Activated CD8-positive, alpha-beta memory T cell treated with anti-CD3 and anti-CD28 coated beads for 4 hours (primary cell): Measurements from ENCODE around the gene CACNG7.

ENCODE experiments used
- DNase-seq, 2 donors: peaks; one replicate each; pipeline ENCODE4 v3.0.0-alpha.2; 2020; ENCODE audit warnings: low read depth in 2 of 2

Gene CACNG7

DNA sequence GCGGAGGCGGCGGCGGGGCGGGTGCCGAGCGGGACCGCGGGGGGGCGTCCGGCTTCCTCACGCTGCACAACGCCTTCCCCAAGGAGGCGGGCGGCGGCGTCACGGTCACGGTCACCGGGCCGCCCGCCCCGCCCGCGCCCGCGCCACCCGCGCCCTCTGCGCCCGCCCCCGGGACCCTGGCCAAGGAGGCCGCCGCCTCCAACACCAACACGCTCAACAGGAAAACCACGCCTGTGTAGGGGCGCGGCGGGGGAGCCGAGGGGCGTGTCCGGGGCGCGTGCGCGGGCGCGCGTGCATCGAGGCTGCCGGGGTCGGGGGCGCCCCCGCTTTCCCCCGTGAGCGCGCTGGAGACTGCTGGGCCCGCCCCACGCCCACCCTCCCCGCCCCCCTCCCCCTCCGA, 73.5 kb downstream of the CACNG7 start:
- no peak for DNase-seq

GRCh38 chr19:53983457-53984289, 74.6 kb downstream of the CACNG7 start:
- no peak for DNase-seq

DNA sequence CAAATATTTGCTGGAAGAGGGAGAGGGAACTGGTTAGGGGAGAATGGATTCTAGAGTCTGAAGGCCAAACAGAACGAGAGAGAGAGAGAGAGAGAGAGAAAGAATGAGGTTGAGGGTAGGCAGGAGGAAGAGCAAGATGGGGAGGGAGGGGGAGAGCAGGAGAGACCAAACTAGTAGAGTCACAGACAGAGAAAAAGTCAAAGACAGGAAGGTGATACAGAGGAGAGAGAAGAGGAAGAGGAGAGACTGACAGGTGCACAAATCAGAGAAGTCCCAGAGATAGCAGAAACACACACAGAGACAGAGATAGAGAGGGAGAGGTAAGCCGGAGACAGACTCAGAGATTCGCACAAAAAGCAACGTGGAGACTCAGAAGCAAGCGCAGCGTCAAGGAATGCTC, 76.8 kb downstream of the CACNG7 start:
- no peak for DNase-seq

GRCh38 chr19:53988981-53989380, 79.9 kb downstream of the CACNG7 start:
- no peak for DNase-seq

DNA sequence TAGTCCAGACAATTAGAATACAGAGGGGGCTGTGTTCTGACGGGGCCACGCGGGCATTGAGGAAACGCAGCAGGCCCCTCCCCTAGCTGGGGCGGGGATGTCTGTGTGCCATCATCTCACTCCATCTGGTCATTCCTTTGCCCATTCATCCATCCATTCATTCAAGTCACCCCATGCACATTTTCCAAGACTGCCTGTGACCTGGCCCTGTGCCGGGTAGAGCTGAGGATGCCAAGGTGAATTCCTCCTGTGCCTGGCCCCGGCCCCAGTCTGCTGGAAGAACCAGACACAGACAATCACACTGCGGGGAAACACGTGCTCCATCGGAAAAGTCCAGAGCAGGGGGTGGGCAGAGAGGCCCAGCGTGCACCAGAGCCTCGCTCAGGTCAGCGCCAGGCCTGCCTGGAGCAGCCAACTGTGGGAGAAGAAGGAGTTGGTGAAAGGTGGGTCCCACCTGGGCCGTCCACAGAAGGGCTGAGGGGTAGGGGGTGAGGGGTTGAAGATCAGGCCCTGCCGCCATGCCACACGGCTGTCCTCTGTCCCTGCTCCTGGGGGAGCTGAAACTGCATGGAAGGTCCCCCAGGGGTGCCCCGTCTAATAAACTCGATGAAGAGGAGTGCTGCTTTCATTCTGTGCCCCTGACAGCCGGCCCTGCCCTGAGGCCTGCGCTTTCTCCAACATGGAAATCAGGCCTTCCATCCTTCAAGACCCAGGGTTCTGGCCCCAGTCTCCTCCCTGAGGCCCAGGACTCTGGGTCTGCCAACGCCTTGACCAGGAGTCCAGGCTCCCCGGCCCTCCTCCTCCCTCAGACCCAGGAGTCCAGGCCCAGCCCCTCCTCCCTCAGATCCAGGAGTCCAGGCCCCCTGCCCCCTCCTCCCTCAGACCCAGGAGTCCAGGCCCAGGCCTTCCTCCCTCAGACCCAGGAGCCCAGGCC, 80.8 kb downstream of the CACNG7 start:
- no peak for DNase-seq

DNA sequence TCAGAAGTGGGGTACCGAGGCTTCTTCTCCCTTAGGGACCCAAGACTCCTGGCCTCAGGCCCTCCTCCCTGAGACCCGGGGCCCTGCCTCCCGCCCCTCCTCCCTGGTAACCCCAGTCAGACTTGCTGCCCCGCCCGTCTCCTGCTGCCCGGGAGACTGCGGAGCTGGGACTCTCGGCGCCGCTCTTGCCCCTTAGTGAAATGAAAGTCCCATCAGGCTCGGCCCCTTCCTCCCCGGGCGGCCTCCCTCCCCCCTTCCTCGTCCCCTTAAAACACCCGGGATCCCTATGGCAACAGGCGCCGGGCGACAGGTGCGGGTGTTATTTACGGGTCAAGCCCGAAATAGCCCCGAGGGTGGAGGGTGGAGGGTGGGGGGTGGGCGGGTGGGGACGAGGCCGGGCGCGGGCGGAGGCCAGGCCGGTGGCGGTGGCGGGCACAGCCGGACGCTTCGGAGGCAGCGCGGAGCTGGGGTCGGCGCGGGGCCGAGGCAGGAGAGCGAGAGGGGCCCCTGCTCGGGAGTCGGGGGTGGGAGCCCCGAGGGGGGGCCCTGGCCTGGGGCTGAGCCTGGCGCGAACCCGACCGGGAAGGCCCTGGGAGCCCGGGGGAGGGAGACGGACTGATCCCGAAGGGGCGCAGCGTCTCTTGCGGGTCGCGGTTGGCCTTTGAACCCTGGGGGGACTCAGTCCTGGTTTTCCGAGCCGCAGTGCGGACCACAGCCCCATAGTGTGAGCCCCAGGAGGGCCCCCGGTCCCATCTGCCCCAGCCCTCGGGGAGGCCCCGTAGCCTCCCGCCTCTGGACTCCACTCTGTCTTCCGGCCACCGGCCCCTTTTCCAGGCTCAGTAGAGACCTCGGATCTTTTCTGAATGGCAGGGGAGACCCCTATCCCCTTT, 82.4 kb downstream of the CACNG7 start, which contains the start of gene CACNG6:
Gene CACNG6 (plus strand): TSS at position 414 of the 890 bp plus-strand sequence. CDS start 1,241 bp downstream, outside the sequence.
- DNase-seq: no peak

- DNase-seq: no peak
Observed at GRCh38 chr19:53992211-53992610, 83.1 kb downstream of the CACNG7 start.

DNA sequence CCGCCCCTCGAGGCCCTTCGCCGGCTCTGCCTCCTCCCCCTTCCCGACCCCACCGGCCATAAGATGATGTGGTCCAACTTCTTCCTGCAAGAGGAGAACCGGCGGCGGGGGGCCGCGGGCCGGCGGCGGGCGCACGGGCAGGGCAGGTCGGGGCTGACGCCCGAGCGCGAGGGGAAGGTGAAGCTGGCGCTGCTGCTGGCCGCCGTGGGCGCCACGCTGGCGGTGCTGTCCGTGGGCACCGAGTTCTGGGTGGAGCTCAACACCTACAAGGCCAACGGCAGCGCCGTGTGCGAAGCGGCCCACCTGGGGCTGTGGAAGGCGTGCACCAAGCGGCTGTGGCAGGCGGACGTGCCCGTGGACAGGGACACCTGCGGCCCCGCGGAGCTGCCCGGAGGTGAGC, 83.7 kb downstream of the CACNG7 start:
- DNase-seq: no peak

DNA sequence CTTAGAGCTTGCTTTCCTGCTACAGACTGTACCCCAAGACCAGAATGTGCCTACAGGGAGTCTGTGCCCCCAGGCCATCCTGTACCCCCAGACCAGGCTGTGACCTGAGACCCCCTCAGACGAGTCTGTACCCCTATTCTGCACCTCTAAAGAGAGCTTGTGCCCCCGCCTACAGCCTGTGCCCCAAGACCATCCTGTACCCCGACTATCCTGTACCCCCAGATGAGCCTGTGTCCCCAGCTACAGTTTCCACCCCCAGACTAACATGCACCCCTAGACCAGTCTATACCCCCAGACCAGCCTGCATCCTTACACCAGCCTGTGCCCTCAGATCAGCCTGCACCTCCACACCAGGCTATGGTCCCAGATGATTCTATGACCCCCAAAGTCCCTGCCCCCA, 84.4 kb downstream of the CACNG7 start:
- no peak for DNase-seq
